H9 (cell line): ENCODE results near the gene KRT40. TPM values are rescaled to one million over a fixed set of nuclear protein-coding genes. Genes with fewer than 3 reads are reported as not detected.

ENCODE experiments used
- DNase-seq: peaks from one replicate; pipeline ENCODE4 v3.0.0-alpha.2; 2017
- H2AFZ ChIP-seq: one replicate; pipeline ENCODE4 v1.6.1; 2013; ENCODE audit warnings: mild to moderate bottlenecking, low read length, control low read depth, moderate library complexity
- H2AK5ac ChIP-seq: 2 replicates; pipeline ENCODE4 v1.6.1; 2013; ENCODE audit warnings: low read length, control low read depth, mixed read lengths; ENCODE audit not compliant: insufficient read length
- H2BK120ac ChIP-seq: one replicate; pipeline ENCODE4 v1.6.1; 2013; ENCODE audit warnings: low read depth, mild to moderate bottlenecking, low read length, control low read depth, inconsistent platforms; ENCODE audit not compliant: poor library complexity, severe bottlenecking
- H2BK12ac ChIP-seq: 2 replicates; pipeline ENCODE4 v1.6.1; 2013; ENCODE audit warnings: low read length, control low read depth, mixed read lengths, low read depth; ENCODE audit not compliant: insufficient read length
- H2BK15ac ChIP-seq: 2 replicates; pipeline ENCODE4 v1.6.1; 2013; ENCODE audit warnings: low read depth, low read length, control low read depth
- H2BK20ac ChIP-seq: one replicate; pipeline ENCODE4 v1.6.1; 2013; ENCODE audit warnings: low read depth, mild to moderate bottlenecking, low read length, control low read depth, inconsistent platforms; ENCODE audit not compliant: poor library complexity, severe bottlenecking
- H2BK5ac ChIP-seq: 2 replicates; pipeline ENCODE4 v1.6.1; 2013; ENCODE audit warnings: low read length, control low read depth, mixed read lengths; ENCODE audit not compliant: insufficient read length
- H3K14ac ChIP-seq: 2 replicates; pipeline ENCODE4 v1.6.1; 2013; ENCODE audit warnings: low read length, control low read depth; ENCODE audit not compliant: insufficient read depth
- H3K18ac ChIP-seq: 2 replicates; pipeline ENCODE4 v1.6.1; 2013; ENCODE audit warnings: low read depth, mild to moderate bottlenecking, mixed read lengths, low read length, control low read depth; ENCODE audit not compliant: insufficient read length
- H3K23ac ChIP-seq: 2 replicates; pipeline ENCODE4 v1.6.1; 2013; ENCODE audit warnings: low read length, control low read depth, mixed read lengths, low read depth; ENCODE audit not compliant: insufficient read length
- H3K23me2 ChIP-seq: 2 replicates; pipeline ENCODE4 v1.6.1; 2013; ENCODE audit warnings: low read depth, mild to moderate bottlenecking, mixed read lengths, low read length, control low read depth; ENCODE audit not compliant: insufficient read length, poor library complexity, severe bottlenecking
- H3K27ac ChIP-seq: 2 replicates; pipeline ENCODE4 v1.5.1; 2013; ENCODE audit warnings: low read length, control low read depth, mixed read lengths, low read depth; ENCODE audit not compliant: insufficient read length
- H3K27me3 ChIP-seq: 2 replicates; pipeline ENCODE4 v1.6.1; 2013; ENCODE audit warnings: low read length, control low read depth, inconsistent platforms; ENCODE audit not compliant: insufficient read depth
- H3K4ac ChIP-seq: 2 replicates; pipeline ENCODE4 v1.6.1; 2013; ENCODE audit warnings: low read depth, mild to moderate bottlenecking, control low read depth, inconsistent platforms, low read length, moderate library complexity
- H3K4me1 ChIP-seq: 2 replicates; pipeline ENCODE4 v1.6.1; 2013; ENCODE audit warnings: low read length, control low read depth, inconsistent platforms; ENCODE audit not compliant: insufficient read depth
- H3K4me2 ChIP-seq: 2 replicates; pipeline ENCODE4 v1.6.1; 2013; ENCODE audit warnings: low read length, control low read depth, mixed read lengths; ENCODE audit not compliant: insufficient read length, insufficient read depth
- H3K56ac ChIP-seq: 2 replicates; pipeline ENCODE4 v1.6.1; 2013; ENCODE audit warnings: low read depth, mild to moderate bottlenecking, mixed read lengths, low read length, control low read depth; ENCODE audit not compliant: insufficient read length
- H3K79me1 ChIP-seq: 2 replicates; pipeline ENCODE4 v1.6.1; 2013; ENCODE audit warnings: low read depth, mild to moderate bottlenecking, moderate library complexity, low read length, control low read depth, inconsistent platforms; ENCODE audit not compliant: insufficient read depth, poor library complexity, severe bottlenecking
- H3K79me2 ChIP-seq: 2 replicates; pipeline ENCODE4 v1.6.1; 2013; ENCODE audit warnings: low read length, control low read depth, inconsistent platforms; ENCODE audit not compliant: insufficient read depth
- H3K9ac ChIP-seq: 2 replicates; pipeline ENCODE4 v1.6.1; 2013; ENCODE audit warnings: low read length, control low read depth, mixed read lengths; ENCODE audit not compliant: insufficient read length; ENCODE audit errors: extremely low read depth
- H3K9me3 ChIP-seq: one replicate; pipeline ENCODE4 v1.6.1; 2013; ENCODE audit warnings: low read depth, low read length, inconsistent platforms; ENCODE audit not compliant: control insufficient read depth
- H3T11ph ChIP-seq: one replicate; pipeline ENCODE4 v1.6.1; 2013; ENCODE audit warnings: mild to moderate bottlenecking, low read length, control low read depth, inconsistent platforms
- H4K20me1 ChIP-seq: one replicate; pipeline ENCODE4 v1.6.1; 2013; ENCODE audit not compliant: control insufficient read depth, insufficient read length, insufficient read depth
- H4K5ac ChIP-seq: 2 replicates; pipeline ENCODE4 v1.6.1; 2013; ENCODE audit warnings: low read depth, mild to moderate bottlenecking, mixed read lengths, low read length, control low read depth; ENCODE audit not compliant: insufficient read length
- H4K8ac ChIP-seq: replicated peaks from 2 replicates; pipeline ENCODE4 v1.6.1; 2013; ENCODE audit warnings: low read length, control low read depth, mixed read lengths, low read depth; ENCODE audit not compliant: insufficient read length
- H4K91ac ChIP-seq: 2 replicates; pipeline ENCODE4 v1.6.1; 2013; ENCODE audit warnings: low read depth, mild to moderate bottlenecking, moderate library complexity, mixed read lengths, low read length, control low read depth; ENCODE audit not compliant: insufficient read length
- H3K27ac Mint-ChIP-seq, 3 experiments: 2 replicates in 2 of 3; 3 replicates in 1 of 3; pipeline ENCODE4 v1.8.0; 2020 to 2021; ENCODE audit warnings: mixed read lengths in 3 of 3, mild to moderate bottlenecking in 1 of 3, moderate library complexity in 1 of 3
- H3K27me3 Mint-ChIP-seq: 2 replicates; pipeline ENCODE4 v1.8.0; 2021; ENCODE audit warnings: low read depth, mild to moderate bottlenecking, moderate library complexity, mixed read lengths
- H3K36me3 Mint-ChIP-seq, 3 experiments: 2 replicates in 2 of 3; 3 replicates in 1 of 3; pipeline ENCODE4 v1.8.0; 2020 to 2021; ENCODE audit warnings: low read depth in 3 of 3, mixed read lengths in 3 of 3; ENCODE audit not compliant: insufficient read depth in 1 of 3
- H3K4me1 Mint-ChIP-seq, 2 experiments: 2 replicates each; pipeline ENCODE4 v1.8.0; 2020; ENCODE audit warnings: mixed read lengths in 2 of 2
- H3K4me3 Mint-ChIP-seq, 2 experiments: 2 replicates in 1 of 2; 3 replicates in 1 of 2; pipeline ENCODE4 v1.8.0; 2020 to 2021; ENCODE audit warnings: mild to moderate bottlenecking in 2 of 2, mixed read lengths in 2 of 2, moderate library complexity in 1 of 2
- H3K9me3 Mint-ChIP-seq, 2 experiments: 2 replicates in 1 of 2; 3 replicates in 1 of 2; pipeline ENCODE4 v1.8.0; 2020; ENCODE audit warnings: mild to moderate bottlenecking in 2 of 2, mixed read lengths in 2 of 2, moderate library complexity in 1 of 2
- WGBS: extraction: QIAGEN DNeasy Blood & Tissue Kit; methylation state at CpG from one replicate; pipeline ENCODE4 v1.1.7; 2013; ENCODE audit warnings: missing lambda C conversion rate, low lambda C conversion rate, mixed read lengths; ENCODE audit not compliant: insufficient read length; ENCODE audit errors: extremely low coverage; 5-methylcytosine and 5-hydroxymethylcytosine counted together
- total RNA-seq: library from RNA; stranded (reverse); gene quantifications from 2 replicates; pipeline ENCODE4 v1.2.1, GENCODE V29; 2021
- TF ChIP-seq, protein P1 (sequence below): fragments of 200-600 bp; sonication (generic); conservative IDR thresholded peaks from 3 replicates; pipeline ENCODE4 v1.8.0; 2021; ENCODE audit warnings: antibody characterized with exemption, mild to moderate bottlenecking

Gene KRT40
- total RNA-seq, 1 experiment from 2014 or later, result not detected

DNA sequence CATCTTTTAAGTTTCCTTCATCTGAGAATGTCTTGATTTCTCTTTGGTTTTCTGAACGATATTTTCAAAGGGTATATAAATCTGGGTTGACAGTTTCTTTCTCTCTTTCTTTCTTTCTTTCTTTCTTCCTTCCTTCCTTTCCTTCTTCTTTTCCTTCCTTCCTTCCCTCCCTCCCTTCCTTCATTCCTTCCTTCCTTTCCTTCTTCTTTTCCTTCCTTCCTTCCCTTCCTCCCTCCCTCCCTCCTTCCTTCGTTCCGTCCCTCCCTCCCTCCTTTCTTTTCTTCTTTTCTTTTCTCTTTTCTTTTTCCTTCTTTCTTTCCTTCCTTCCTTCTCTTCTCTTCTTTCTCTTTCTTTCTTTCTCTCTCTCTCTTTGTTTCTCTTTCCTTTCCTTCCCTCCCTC, 9.8 kb downstream of the KRT40 start:
- no peak overlapping the region for H2AK5ac ChIP-seq
- Mint-ChIP-seq H3K4me1 (peaks cover 0 to under 1% of the 10 kb centered on the region in 2 experiments; a peak in 1 of 4 replicates), H3K27me3 (no peaks in the 10 kb centered on the region; the same call in 1 of the 2 replicates), H3K27ac (no peak overlapping the region), H3K36me3 (0 out of 7 replicates have a peak, but pooled peaks cover 0 to 3% (median 0%) of the 10 kb centered on the region in 3 experiments), H3K9me3 (peaks cover 0 to 3% of the 10 kb centered on the region in 2 experiments; a peak in 1 of 5 replicates), H3K4me3 (no peak overlapping the region)
- H3K79me2 ChIP-seq, result no peaks in the 10 kb centered on the region
- H3K4me2 ChIP-seq, result no peak overlapping the region
- no peaks in the 10 kb centered on the region for H3K79me1 ChIP-seq
- H2BK120ac ChIP-seq, result no peak overlapping the region
- no peaks in the 10 kb centered on the region for H4K20me1 ChIP-seq
- no peak overlapping the region for H2BK15ac ChIP-seq
- H3K23ac ChIP-seq, result no peak overlapping the region
- no peak overlapping the region for H2AFZ ChIP-seq
- no peak overlapping the region for H3K56ac ChIP-seq
- H3T11ph ChIP-seq, result no peak overlapping the region
- TF ChIP-seq, protein P1, sequence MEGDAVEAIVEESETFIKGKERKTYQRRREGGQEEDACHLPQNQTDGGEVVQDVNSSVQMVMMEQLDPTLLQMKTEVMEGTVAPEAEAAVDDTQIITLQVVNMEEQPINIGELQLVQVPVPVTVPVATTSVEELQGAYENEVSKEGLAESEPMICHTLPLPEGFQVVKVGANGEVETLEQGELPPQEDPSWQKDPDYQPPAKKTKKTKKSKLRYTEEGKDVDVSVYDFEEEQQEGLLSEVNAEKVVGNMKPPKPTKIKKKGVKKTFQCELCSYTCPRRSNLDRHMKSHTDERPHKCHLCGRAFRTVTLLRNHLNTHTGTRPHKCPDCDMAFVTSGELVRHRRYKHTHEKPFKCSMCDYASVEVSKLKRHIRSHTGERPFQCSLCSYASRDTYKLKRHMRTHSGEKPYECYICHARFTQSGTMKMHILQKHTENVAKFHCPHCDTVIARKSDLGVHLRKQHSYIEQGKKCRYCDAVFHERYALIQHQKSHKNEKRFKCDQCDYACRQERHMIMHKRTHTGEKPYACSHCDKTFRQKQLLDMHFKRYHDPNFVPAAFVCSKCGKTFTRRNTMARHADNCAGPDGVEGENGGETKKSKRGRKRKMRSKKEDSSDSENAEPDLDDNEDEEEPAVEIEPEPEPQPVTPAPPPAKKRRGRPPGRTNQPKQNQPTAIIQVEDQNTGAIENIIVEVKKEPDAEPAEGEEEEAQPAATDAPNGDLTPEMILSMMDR, result no peak
- no peak overlapping the region for H2BK12ac ChIP-seq
- 100% methylated on average over 2 of the region's 3 CpGs for WGBS
- no peak overlapping the region for H3K14ac ChIP-seq
- no peak overlapping the region for H3K27ac ChIP-seq
- no peak overlapping the region for H4K5ac ChIP-seq
- H3K23me2 ChIP-seq, result no peaks in the 10 kb centered on the region
- no peak overlapping the region for H2BK20ac ChIP-seq
- H3K18ac ChIP-seq, result no peak overlapping the region
- no peak overlapping the region for H2BK5ac ChIP-seq
- no peak overlapping the region for H4K91ac ChIP-seq
- no peak for DNase-seq
- no peak overlapping the region for H3K9ac ChIP-seq
- no peaks in the 10 kb centered on the region for H3K9me3 ChIP-seq
- H4K8ac ChIP-seq, result no peak overlapping the region
- no peaks in the 10 kb centered on the region for H3K4me1 ChIP-seq
- H3K27me3 ChIP-seq, result no peaks in the 10 kb centered on the region
- no peak overlapping the region for H3K4ac ChIP-seq
